Epithelial cell of proximal tubule (primary cell): ENCODE measurements around the gene ELK4. TPM values are rescaled to one million over a fixed set of nuclear protein-coding genes. Genes with fewer than 3 reads are reported as not detected.

ENCODE experiments used
- DNase-seq: peaks from one replicate; pipeline ENCODE4 v3.0.0-alpha.2; 2011; ENCODE audit warnings: low read depth
- H3K4me3 ChIP-seq: 2 replicates; pipeline ENCODE4 v1.5.1; 2011; ENCODE audit warnings: low read depth, mild to moderate bottlenecking, low read length
- total RNA-seq: library from RNA; depleted of rRNA; stranded (reverse); fragments of >200 nt; gene quantifications from 2 replicates; pipeline ENCODE4 v1.2.3, GENCODE V29; 2015
- TF ChIP-seq, protein P1 (sequence below): conservative IDR thresholded peaks from 2 replicates; pipeline ENCODE4 v1.5.1; 2012; ENCODE audit warnings: low read depth, mild to moderate bottlenecking, low read length

ELK4 gene
- total RNA-seq, 1 donor from 2014 or later = 12.8 TPM

DNA sequence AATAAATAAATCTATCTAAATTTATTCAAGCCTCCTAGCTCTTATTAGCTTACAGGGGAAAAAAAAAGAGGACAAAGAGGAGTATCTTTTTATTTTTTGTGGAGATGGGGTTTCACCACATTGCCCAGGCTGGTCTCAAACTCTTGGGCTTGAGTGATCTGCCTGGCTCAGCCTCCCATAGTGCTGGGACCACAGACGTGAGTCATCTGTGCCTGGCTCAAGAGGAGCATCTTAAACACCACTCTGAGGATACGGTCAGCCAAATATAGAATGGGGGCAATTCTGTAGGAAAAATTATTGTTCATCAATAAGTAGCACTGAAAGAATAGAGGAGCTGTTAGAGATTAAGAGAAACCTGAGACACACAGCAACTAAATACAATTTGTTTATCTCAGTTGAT is 24.4 kb upstream of the ELK4 start:
- DNase-seq = no peak
- TF ChIP-seq, protein P1, sequence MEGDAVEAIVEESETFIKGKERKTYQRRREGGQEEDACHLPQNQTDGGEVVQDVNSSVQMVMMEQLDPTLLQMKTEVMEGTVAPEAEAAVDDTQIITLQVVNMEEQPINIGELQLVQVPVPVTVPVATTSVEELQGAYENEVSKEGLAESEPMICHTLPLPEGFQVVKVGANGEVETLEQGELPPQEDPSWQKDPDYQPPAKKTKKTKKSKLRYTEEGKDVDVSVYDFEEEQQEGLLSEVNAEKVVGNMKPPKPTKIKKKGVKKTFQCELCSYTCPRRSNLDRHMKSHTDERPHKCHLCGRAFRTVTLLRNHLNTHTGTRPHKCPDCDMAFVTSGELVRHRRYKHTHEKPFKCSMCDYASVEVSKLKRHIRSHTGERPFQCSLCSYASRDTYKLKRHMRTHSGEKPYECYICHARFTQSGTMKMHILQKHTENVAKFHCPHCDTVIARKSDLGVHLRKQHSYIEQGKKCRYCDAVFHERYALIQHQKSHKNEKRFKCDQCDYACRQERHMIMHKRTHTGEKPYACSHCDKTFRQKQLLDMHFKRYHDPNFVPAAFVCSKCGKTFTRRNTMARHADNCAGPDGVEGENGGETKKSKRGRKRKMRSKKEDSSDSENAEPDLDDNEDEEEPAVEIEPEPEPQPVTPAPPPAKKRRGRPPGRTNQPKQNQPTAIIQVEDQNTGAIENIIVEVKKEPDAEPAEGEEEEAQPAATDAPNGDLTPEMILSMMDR = no peak

DNA sequence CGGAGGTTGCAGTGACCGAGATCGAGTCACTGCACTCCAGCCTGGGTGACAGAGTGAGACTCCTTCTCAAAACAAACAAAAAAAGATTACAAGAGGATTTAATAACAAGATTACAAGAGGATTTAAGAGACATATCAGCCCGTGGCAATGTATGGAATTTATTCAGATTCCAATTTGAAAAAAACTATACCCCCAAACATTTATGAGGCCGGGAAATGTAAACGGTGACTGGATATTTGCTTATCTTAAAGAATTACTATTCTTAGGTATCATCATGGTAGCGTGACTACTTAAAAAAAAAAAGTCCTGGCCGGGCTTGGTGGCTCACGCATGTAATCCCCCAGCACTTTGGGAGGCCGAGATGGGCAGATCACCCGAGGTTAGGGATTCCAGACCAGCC is 21.2 kb upstream of the ELK4 start:
- no peak for DNase-seq
- TF ChIP-seq, protein P1 = no peak

More for the DNA sequence above, 24.4 kb upstream of the ELK4 start:
- H3K4me3 ChIP-seq = no peak overlapping the region

DNA sequence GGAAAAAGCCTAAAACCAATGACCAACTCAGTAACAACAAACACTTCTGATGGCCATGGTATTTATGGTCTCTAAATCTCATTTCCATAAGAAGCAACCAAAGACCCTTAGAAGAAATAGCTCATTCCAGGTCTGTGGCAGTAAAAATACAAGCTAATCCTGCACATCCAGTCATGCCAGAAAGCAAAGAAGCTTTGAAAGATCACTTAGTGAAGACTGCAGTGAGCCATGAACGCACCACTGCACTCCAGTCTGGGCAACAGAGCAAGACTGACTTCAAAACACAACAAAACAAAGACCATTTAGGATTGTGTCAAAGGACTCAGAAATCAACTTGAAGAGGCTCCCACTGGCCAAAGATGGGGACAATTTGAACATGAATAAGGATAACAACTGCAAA is 18.4 kb upstream of the ELK4 start:
- DNase-seq = no peak
- TF ChIP-seq, protein P1 = no peak
- H3K4me3 ChIP-seq = no peak overlapping the region

More for the DNA sequence above, 21.2 kb upstream of the ELK4 start:
- H3K4me3 ChIP-seq = no peak overlapping the region

DNA sequence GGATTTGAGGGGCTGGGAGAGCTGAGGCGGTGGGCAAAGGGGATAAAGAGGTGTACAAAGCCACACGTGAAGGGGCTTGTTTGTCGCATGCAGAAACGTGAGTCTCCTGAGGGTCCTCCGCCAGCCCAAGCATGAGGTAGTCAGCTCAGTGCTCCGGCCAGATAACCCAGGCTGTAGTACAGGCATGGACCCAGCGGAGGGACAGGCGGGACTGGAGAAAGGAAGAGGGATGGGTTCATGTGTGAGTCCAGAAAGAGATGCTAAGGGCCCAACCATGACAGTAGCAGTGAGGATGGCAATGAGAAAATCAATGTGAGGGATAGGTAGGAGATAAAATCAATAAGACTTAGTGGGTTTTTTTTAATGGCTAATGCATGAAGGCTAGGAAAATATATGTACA is 13.7 kb upstream of the ELK4 start:
- TF ChIP-seq, protein P1 = no peak
- no peak for DNase-seq
- no peak overlapping the region for H3K4me3 ChIP-seq

DNA sequence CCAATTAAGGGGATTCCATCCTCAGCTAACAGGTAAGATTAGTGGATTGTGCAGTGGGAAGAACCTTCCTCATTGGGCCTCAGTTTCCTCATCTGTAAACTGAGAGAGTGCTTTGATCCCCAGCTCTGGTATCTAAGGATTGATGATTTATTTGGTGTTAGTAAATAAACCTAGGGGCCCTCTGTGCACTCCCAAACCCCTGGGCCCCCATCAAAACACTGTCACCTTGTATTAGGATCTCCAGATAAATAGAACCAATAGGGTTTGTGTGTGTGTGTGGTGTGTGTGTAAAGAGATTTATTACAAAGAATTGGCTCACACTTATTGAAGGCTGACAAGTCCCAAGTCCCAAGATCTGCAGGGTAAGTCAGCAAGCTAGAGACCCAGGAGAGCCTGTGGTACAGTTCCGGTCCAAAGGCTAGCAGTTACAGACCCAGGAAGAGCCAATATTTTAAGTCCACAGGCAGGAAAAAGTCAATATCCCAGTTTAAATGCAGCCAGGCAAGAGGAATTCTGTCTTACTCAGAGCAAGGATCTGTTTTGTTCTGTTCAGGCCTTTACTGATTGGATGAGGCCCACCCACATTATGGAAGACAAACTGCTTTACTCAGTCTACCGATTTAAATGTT is 11.0 kb upstream of the ELK4 start:
- TF ChIP-seq, protein P1 = no peak
- DNase-seq = no peak
- no peak overlapping the region for H3K4me3 ChIP-seq

DNA sequence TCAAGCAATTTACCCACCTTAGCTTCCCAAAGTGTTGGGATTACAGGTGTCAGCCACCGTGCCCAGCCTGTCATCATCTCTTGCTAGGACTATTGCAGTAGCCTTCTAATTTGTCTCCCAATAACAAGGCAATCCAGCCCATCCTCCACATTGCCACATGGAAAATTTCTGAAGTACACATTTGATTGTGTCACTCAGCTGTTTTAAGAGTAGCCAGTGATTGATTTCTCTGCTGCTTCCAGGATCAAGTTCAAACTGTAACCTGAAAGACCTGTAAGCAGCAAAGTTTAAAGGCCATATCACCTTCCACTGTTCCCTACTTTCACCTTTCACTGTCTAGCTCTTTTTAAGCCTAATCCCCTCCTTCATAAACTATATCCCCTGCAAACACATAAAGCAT is 7.8 kb upstream of the ELK4 start:
- H3K4me3 ChIP-seq = no peak overlapping the region
- no peak for DNase-seq
- TF ChIP-seq, protein P1 = no peak

DNA sequence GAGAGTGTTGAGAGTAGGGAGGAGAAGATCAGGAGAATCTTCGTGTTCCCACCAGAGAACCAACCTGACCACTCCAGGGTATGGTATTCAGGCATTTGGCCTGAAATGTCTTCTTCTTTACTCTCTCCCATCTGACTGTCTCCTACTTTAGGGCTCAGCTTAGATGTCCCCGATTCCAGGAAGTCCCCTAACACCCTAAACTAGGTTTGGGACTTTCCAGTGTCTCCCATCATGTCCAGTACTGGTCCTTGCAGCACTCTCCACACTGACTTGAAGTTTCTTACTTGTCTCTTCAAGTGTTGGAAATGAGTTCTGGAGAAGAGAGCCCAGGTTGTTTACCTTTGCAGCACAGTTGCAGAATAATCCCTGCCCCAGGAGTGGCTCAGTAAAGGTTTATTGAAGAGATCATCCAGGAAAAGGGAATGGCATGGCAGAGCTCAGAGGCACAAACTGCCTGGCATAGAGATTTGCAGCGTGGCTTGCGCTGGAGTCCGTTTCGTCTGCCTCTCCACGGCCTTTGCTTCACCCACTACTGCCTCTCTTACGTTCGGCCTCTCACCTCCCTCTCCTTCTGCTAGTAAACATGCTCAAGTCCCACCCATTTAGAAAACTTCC is 6.2 kb upstream of the ELK4 start:
- TF ChIP-seq, protein P1 = no peak
- no peak overlapping the region for H3K4me3 ChIP-seq
- DNase-seq = no peak
